M059J (cell line): ENCODE results near the gene ZNF883. TPM values are rescaled to one million over a fixed set of nuclear protein-coding genes. Genes with fewer than 3 reads are reported as not detected.
"Not testable (repeated sequence)": the region's sequence is repeated elsewhere in the genome, so short reads cannot be mapped to it uniquely, and the experiment has no call there.

ENCODE experiments used
- DNase-seq: peaks from one replicate; pipeline ENCODE4 v3.0.0-alpha.2; 2012; ENCODE audit warnings: low read depth
- total RNA-seq: library from RNA; depleted of rRNA; stranded (reverse); fragments of >200 nt; shearing (Covaris generic); gene quantifications from 2 replicates; pipeline ENCODE4 v1.2.3, GENCODE V29; 2014; rRNA removed

ZNF883 gene
- total RNA-seq = 7.3 and 8.1 TPM in 2 replicates

- peak; percentile 79 for DNase-seq
Measured at GRCh38 chr9:113011911-113012381, at the start of gene ZNF883. Gene ZNF883, minus strand, starts transcription at chr9:113012192.

DNA sequence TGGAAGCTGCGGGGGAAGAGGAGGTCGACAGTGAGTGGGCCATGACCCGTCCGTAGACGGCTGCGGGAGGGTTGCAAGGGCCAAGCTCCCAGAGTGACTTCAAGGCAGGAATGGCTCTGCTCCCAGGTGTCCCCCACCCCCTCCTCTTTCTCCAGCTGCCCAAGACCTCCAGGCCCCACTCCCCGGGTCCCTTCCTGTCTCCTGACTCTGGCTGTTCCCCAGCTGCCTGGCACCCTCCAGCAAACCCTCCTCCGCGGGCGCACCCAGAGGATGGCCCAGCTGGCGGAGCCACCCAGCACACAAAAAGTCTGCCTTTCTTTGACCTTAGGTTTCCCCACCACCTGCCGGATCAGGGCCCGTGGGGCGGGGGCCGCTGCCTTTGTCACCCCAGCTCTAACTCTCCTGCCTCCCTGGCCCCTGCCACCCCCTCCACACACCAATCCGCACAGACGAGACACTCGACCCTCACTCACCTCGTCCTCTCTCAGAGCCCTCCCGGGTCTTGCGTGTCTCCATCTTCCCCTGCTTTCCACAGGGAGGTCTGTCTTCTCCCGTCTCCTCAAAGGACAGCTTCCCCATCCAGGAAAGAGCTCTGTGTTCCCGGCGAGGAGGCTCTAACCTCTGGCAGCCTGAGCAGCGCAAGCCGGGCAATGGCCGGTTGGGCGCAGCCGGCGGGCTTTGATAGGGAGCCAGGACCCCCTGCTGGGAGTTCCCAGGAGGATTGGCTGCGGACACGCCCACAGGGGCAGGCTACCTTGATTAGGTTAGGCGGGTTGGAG, 49.3 kb upstream of the ZNF883 start:
- not testable (repeated sequence) for DNase-seq

DNA sequence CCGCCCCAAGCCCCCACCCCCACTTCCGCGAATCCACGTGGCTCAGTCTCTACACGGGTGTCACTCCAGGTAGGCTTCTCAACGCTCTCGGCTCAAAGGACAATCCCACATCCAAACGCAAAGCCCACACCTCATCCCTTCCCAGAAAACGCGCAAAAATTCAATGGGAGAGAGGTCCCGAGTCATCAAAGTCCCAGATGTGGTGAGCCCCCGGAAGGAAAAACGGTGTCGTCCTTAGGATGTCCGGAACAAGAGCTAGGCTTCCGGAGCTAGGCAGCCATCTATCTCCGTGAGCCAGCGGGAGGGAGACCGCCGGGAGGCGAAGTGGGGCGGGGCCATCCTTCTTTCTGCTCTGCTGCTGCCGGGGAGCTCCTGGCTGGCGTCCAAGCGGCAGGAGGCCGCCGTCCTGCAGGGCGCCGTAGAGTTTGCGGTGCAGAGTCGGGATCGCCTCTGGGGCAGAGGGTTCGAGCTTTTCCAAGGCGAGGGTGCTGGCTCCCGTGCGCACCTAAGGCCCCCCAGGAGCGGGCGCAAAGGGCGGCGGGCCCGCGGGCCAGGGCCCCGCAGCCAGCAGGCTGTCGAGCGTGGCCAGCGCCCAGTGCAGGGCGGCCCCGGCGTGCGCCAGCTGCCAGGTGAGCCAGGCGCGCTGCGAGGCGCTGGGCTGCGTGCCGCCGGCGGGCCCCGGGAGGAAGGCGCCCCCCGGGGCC, 47.7 kb upstream of the ZNF883 start:
- not testable (repeated sequence) for DNase-seq

DNA sequence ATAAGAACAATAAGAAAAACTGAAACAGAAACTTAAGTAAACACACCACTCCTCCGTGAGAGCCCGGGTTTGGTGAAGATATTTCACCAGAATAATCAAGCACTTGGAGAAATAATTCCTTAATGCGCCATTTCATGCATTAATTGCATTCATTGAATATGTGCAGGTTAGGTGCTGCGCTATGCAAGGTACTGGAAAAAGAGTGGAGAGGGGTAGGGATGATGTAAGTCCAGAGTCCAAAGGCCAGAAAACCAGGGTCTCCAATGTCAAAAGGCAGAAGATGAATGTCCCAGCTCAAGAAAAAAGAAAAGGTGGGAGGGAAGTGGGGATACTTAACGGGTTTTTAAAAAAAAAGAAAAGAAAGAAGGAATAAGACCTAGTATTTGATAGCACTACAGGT, 45.2 kb upstream of the ZNF883 start:
- DNase-seq = no peak

GRCh38 chr9:113056191-113057106, 44.5 kb upstream of the ZNF883 start, which contains the start of gene ZFP37:
Gene ZFP37, minus strand, starts transcription at chr9:113056724. Its CDS starts 36 bp downstream, at chr9:113056688.
- DNase-seq = peak; percentile 95

DNA sequence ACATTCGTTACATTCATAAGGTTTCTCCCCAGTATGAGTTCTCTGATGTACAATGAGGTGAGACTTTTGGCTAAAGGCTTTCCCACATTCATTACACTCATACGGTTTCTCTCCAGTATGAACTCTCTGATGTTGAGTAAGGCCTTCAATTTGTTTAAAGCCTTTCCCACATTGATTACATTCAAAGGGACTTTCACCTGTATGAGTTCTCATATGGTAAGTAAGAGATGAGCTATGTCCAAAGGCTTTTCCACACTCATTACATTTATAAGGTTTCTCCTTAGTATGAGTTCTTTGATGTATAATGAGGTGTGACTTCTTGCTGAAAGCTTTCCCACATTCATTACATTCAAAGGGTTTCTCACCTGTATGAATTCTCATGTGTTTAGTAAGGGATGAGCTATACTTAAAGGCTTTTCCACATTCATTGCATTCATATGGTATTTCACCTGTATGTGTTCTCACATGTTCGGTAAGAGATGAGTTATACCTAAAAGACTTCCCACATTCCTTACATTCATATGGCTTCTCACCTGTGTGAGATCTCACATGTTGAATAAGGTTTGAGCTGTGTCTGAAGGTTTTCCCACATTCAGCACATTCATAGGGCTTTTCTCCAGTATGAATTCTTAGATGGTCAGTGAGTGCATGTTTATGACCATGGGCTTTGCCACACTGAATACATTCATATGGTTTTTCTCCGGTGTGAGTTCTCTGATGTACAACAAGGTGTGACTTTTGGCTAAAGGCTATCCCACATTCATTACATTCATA, 31.1 kb upstream of the ZNF883 start:
- peak; percentile 15 for DNase-seq

DNA sequence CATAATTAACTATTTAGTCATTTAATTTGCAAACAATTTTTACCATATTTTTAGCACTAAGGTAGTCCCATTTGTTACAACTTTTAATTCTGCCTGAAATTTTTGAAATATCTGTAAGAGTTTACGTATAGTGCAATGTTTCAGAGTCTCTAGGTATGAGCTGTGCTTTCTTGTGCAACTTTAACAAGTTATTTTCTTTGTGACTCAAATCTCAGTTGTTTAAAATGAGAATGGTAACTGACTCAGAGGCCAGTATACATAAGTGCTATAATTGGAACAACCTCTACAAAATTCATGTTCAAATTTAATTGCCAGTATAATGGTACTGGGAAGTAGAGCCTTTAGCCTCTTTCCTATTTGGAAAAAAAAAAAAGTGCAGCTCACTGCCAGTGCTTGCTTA, 14.2 kb upstream of the ZNF883 start:
- DNase-seq = no peak

DNA sequence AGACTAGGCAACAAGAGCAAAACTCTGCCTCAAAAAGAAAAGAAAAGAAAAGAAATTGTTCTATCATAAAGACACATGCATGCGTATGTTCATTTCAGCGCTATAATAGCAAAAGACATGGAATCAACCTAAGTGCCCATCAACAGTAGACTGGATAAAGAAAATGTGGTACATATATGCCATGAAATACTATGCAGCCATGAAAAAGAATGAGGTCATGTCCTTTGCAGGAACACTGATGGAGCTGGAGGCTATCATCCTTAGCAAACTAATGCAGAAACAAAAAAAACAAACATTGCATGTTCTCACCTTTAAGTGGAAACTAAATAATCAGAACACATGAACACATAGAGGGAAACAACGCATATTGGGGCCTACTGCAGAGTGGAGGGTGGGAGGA, 6.3 kb upstream of the ZNF883 start:
- no peak for DNase-seq

GRCh38 chr9:113012492-113012891, 500 bp upstream of the ZNF883 start:
- DNase-seq = peak; percentile 7

GRCh38 chr9:113005777-113006176, 6.2 kb downstream of the ZNF883 start:
- peak; percentile 18 for DNase-seq

- no peak for DNase-seq
Measured at GRCh38 chr9:112997236-112997941, 14.6 kb downstream of the ZNF883 start.

GRCh38 chr9:112971415-112971814, 40.6 kb downstream of the ZNF883 start:
- peak; percentile 5 for DNase-seq

- peak; percentile 10 for DNase-seq
Measured at GRCh38 chr9:112970939-112971338, 41.1 kb downstream of the ZNF883 start.

DNA sequence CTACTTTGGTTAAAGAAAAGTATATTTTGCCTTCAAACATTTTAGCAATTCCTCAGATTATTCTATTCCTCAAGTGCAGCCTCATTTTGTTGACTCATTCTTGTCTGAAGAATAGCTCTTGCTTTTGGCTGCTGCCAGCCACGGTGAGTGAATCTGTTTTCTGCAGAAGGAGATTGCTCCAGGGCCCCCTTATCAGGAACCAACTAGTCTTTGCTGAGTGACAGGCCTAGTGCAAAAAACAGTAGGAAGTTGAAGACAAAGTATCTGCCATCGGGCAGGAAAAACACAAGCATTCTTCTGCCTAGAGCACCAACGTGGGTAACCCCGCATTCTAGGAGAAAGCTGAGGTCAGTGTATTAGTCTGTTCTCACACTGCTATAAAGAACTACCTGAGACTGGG, 42.3 kb downstream of the ZNF883 start:
- DNase-seq = no peak

GRCh38 chr9:112955550-112955949, 56.4 kb downstream of the ZNF883 start:
- no peak for DNase-seq

GRCh38 chr9:112945620-112946208, 66.3 kb downstream of the ZNF883 start:
- no peak for DNase-seq

DNA sequence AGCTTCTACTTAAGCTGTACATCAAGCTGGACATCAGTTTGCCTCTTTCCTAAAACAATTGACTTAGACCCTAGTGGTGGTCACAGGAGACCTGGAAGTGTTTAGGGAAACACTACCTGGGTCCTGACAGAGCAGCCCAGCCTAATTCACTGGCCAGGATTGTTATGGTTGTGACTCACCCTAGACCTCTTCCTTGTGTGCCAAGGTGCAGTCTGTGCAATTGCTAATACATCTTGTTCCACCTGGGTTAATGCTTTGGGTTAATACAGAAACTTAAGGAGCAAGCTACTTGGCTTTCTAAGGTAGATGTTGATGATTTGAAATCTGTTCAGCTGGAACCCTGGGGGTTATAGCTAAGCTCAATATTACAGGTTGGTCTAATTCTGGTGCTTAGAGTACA, 72.6 kb downstream of the ZNF883 start:
- DNase-seq = no peak

- no peak for DNase-seq
Measured at GRCh38 chr9:112933696-112934095, 78.3 kb downstream of the ZNF883 start.

- DNase-seq = peak; percentile 55
Measured at GRCh38 chr9:112925058-112925641, 86.8 kb downstream of the ZNF883 start.

- DNase-seq = peak; percentile 54
Measured at GRCh38 chr9:112921549-112921948, 90.4 kb downstream of the ZNF883 start.
